Prostate gland (tissue), 2 donors: ENCODE data around the gene TM4SF4.

ENCODE experiments used
- CTCF ChIP-seq, 4 experiments: fragments of 200-600 bp in 2 of 4; fragments of 450-650 bp in 2 of 4; sonication (generic) in 2 of 4; IDR thresholded peaks; 1 replicate in 3 of 4; 2 replicates in 1 of 4; pipeline ENCODE4 v1.5.1; 2016 to 2019; ENCODE audit warnings: antibody characterized with exemption in 4 of 4, mild to moderate bottlenecking in 2 of 4, moderate library complexity in 2 of 4
- POLR2A ChIP-seq: fragments of 450-650 bp; IDR thresholded peaks from one replicate; pipeline ENCODE4 v1.6.1; 2016; ENCODE audit warnings: antibody characterized with exemption, mild to moderate bottlenecking
- POLR2AphosphoS5 ChIP-seq: sonication (generic); formaldehyde crosslinking; IDR thresholded peaks from one replicate; pipeline ENCODE4 v1.6.1; 2017; ENCODE audit warnings: antibody characterized with exemption

GRCh38 chr3:149468504-149469212 is 5.8 kb upstream of the TM4SF4 start:
- TF ChIP-seq POLR2AphosphoS5 (no peak), CTCF (IDR thresholded peaks at IDR 0.05) (no peak), POLR2A (no peak)
